SK-N-SH (cell line): ENCODE measurements around the gene RBM47. TPM values are rescaled to one million over a fixed set of nuclear protein-coding genes. Genes with fewer than 3 reads are reported as not detected.

Source experiments
- CTCF ChIA-PET: fragments of 300-600, 350-600 bp; formaldehyde crosslinking; extraction: SDS; loops from one replicate; lab custom pipeline; 2021; lab: Yijun Ruan, JAX
- POLR2A ChIA-PET: fragments of 350-600 bp; sonication (Branson Sonifier 250); formaldehyde crosslinking; extraction: SDS; loops from one replicate; lab custom pipeline; 2020; ENCODE audit warnings: antibody characterized with exemption, inconsistent platforms; lab: Yijun Ruan, JAX
- DNase-seq: peaks from one replicate; pipeline ENCODE4 v3.0.0; 2012
- H2AFZ ChIP-seq: fragments of 200-600 bp; sonication (generic); 2 replicates; pipeline ENCODE4 v1.8.1; 2016; ENCODE audit warnings: antibody characterized with exemption, mild to moderate bottlenecking, low read depth
- H3F3A ChIP-seq: fragments of 200-600 bp; sonication (generic); replicated peaks from 2 replicates; pipeline ENCODE3; 2016; ENCODE audit warnings: antibody characterized with exemption, mild to moderate bottlenecking; ENCODE audit not compliant: insufficient read depth
- H3K27ac ChIP-seq, 2 experiments: fragments of 200-500 bp in 1 of 2; fragments of 200-600 bp in 1 of 2; sonication (Bioruptor generic) in 1 of 2; sonication (generic), shearing (Covaris generic) in 1 of 2; 2 replicates each; pipeline versions ENCODE4 v1.5.1 to v1.6.1; 2014 to 2016; ENCODE audit warnings: low read depth in 2 of 2, inconsistent platforms in 1 of 2, low read length in 1 of 2, mild to moderate bottlenecking in 1 of 2, mixed read lengths in 1 of 2
- H3K27me3 ChIP-seq: fragments of 200-600 bp; sonication (generic), shearing (Covaris generic); 2 replicates; pipeline ENCODE4 v1.6.1; 2016; ENCODE audit warnings: mixed run types; ENCODE audit not compliant: insufficient read depth
- H3K36me3 ChIP-seq, 2 experiments: fragments of 200-500 bp in 1 of 2; fragments of 200-600 bp in 1 of 2; sonication (Bioruptor generic) in 1 of 2; sonication (generic) in 1 of 2; replicated peaks in 1 of 2; 2 replicates each; pipeline versions ENCODE3 to v1.5.1; 2014 to 2016; ENCODE audit warnings: low read length in 1 of 2, mild to moderate bottlenecking in 1 of 2; ENCODE audit not compliant: insufficient read depth in 2 of 2, control insufficient read depth in 1 of 2
- H3K4me1 ChIP-seq, 2 experiments: fragments of 200-500 bp in 1 of 2; fragments of 200-600 bp in 1 of 2; sonication (Bioruptor generic) in 1 of 2; sonication (generic), shearing (Covaris generic) in 1 of 2; 2 replicates each; pipeline versions ENCODE4 v1.5.1 to v1.6.1; 2014 to 2016; ENCODE audit warnings: low read depth in 1 of 2, low read length in 1 of 2, mixed run types in 1 of 2; ENCODE audit not compliant: insufficient read depth in 2 of 2, control insufficient read depth in 1 of 2
- H3K4me2 ChIP-seq: fragments of 200-600 bp; sonication (generic), shearing (Covaris generic); 2 replicates; pipeline ENCODE4 v1.6.1; 2017; ENCODE audit warnings: mixed run types
- H3K4me3 ChIP-seq, 2 experiments: fragments of 200-500 bp in 1 of 2; fragments of 200-600 bp in 1 of 2; sonication (Bioruptor generic) in 1 of 2; sonication (generic), shearing (Covaris generic) in 1 of 2; 2 replicates each; pipeline versions ENCODE4 v1.5.1 to v1.8.1; 2014 to 2016; ENCODE audit warnings: low read depth in 2 of 2, inconsistent platforms in 1 of 2, low read length in 1 of 2, mild to moderate bottlenecking in 1 of 2, mixed read lengths in 1 of 2, moderate library complexity in 1 of 2
- H3K79me2 ChIP-seq: fragments of 200-600 bp; sonication (generic); 2 replicates; pipeline ENCODE4 v1.8.1; 2017; ENCODE audit warnings: mild to moderate bottlenecking; ENCODE audit not compliant: insufficient read depth
- H3K9ac ChIP-seq: fragments of 200-600 bp; sonication (generic); 2 replicates; pipeline ENCODE4 v1.6.1; 2017; ENCODE audit warnings: mixed run types
- H3K9me2 ChIP-seq: fragments of 200-600 bp; sonication (generic); 2 replicates; pipeline ENCODE4 v1.6.1; 2017; ENCODE audit warnings: mixed run types
- H3K9me3 ChIP-seq: fragments of 200-600 bp; sonication (generic); 2 replicates; pipeline ENCODE4 v1.6.1; 2017; ENCODE audit warnings: mixed run types, mild to moderate bottlenecking, moderate library complexity
- H4K20me1 ChIP-seq: fragments of 200-600 bp; sonication (generic); 2 replicates; pipeline ENCODE4 v1.6.1; 2017; ENCODE audit warnings: mild to moderate bottlenecking, mixed run types; ENCODE audit not compliant: insufficient read depth
- EZH2phosphoT487 ChIP-seq: fragments of 200-600 bp; sonication (generic); IDR thresholded peaks from 2 replicates; pipeline ENCODE4 v1.6.1; 2017; ENCODE audit warnings: low read depth, mixed run types, mild to moderate bottlenecking, antibody characterized with exemption, moderate library complexity, borderline replicate concordance
- FOSL2 ChIP-seq: IDR thresholded peaks from 2 replicates; pipeline ENCODE4 v1.4.0; 2012; ENCODE audit warnings: low read depth, mild to moderate bottlenecking, moderate library complexity, borderline replicate concordance
- FOXJ3 ChIP-seq: sonication (generic); formaldehyde crosslinking; IDR thresholded peaks from 2 replicates; pipeline ENCODE4 v1.5.1; 2020; ENCODE audit warnings: mild to moderate bottlenecking, missing genetic modification reagents
- GABPA ChIP-seq: IDR thresholded peaks from 2 replicates; pipeline ENCODE4 v1.4.0; 2012; ENCODE audit warnings: low read depth, mild to moderate bottlenecking
- JUND ChIP-seq: IDR thresholded peaks from 2 replicates; pipeline ENCODE4 v1.4.0; 2012
- YY1 ChIP-seq: IDR thresholded peaks from 2 replicates; pipeline ENCODE4 v1.4.0; 2012; ENCODE audit warnings: low read depth, mild to moderate bottlenecking
- WGBS: methylation state at CpG from one replicate; pipeline ENCODE4 v1.1.6; 2017; ENCODE audit warnings: low lambda C conversion rate; 5-methylcytosine and 5-hydroxymethylcytosine counted together
- polyA plus RNA-seq, 3 experiments: library from polyadenylated mRNA; depleted of rRNA; stranded (reverse); fragments of >200 nt; gene quantifications; 2 replicates each; pipeline ENCODE4 v1.2.3, GENCODE V29; 2012
- TF ChIP-seq, protein P1 (sequence below): fragments of 150-350 bp; IDR thresholded peaks from 2 replicates; pipeline ENCODE4 v1.6.1; 2017; ENCODE audit warnings: antibody characterized with exemption, low read length, low read depth, borderline replicate concordance
- TF ChIP-seq, protein P2 (sequence below): IDR thresholded peaks from 2 replicates; pipeline ENCODE4 v1.4.0; 2012; ENCODE audit warnings: low read depth, borderline replicate concordance
- TF ChIP-seq, protein P3 (sequence below): fragments of 150-350 bp; IDR thresholded peaks from 2 replicates; pipeline ENCODE4 v1.6.1; 2016; ENCODE audit warnings: mild to moderate bottlenecking, low read depth, low read length
- TF ChIP-seq, protein P4 (sequence below): IDR thresholded peaks from 2 replicates; pipeline ENCODE4 v1.6.1; 2012; ENCODE audit warnings: mild to moderate bottlenecking, low read depth, low read length, moderate library complexity

RBM47 gene
- polyA plus RNA-seq, 1 of the 3 experiments (the other 2 are of a cell fraction), result 6.8 TPM

DNA sequence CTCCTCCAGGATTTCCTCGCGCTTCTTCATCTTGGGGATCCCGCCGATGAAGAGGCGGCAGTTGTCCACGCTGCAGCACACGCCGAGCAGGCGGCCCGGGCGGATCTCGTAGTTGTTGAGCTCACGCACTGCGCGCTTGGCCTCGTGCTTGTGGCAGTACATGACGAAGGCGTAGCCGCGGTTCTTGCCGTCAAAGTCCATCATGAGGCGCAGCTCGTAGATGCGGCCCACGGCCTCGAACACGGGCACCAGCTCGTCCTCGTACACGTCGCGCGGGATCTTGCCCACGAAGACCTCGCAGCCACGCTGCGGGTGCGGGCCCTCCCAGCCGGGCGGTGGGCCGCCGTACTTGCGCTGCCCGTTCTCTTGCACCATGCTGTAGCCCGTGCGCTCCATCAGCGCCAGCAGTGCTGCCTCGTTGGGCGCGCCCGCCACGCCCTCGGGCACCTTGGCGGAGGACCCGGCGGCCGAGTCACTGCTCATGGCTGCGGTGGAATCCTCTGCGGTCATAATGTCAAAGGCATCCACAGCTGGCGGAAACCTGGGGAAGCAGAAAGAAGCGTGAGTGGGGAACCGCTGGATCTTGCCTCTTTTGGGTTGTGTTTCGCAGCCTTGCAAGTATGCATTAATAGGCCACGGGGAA, 191.2 kb downstream of the RBM47 start:
- TF ChIP-seq JUND, result no peak
- no peak for TF ChIP-seq FOSL2
- TF ChIP-seq, protein P1, sequence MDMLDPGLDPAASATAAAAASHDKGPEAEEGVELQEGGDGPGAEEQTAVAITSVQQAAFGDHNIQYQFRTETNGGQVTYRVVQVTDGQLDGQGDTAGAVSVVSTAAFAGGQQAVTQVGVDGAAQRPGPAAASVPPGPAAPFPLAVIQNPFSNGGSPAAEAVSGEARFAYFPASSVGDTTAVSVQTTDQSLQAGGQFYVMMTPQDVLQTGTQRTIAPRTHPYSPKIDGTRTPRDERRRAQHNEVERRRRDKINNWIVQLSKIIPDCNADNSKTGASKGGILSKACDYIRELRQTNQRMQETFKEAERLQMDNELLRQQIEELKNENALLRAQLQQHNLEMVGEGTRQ, result no peak
- TF ChIP-seq, protein P2, sequence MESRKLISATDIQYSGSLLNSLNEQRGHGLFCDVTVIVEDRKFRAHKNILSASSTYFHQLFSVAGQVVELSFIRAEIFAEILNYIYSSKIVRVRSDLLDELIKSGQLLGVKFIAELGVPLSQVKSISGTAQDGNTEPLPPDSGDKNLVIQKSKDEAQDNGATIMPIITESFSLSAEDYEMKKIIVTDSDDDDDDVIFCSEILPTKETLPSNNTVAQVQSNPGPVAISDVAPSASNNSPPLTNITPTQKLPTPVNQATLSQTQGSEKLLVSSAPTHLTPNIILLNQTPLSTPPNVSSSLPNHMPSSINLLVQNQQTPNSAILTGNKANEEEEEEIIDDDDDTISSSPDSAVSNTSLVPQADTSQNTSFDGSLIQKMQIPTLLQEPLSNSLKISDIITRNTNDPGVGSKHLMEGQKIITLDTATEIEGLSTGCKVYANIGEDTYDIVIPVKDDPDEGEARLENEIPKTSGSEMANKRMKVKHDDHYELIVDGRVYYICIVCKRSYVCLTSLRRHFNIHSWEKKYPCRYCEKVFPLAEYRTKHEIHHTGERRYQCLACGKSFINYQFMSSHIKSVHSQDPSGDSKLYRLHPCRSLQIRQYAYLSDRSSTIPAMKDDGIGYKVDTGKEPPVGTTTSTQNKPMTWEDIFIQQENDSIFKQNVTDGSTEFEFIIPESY, result no peak
- no peak for TF ChIP-seq YY1
- no peak for TF ChIP-seq GABPA
- no peak for TF ChIP-seq EZH2phosphoT487
- TF ChIP-seq, protein P3, sequence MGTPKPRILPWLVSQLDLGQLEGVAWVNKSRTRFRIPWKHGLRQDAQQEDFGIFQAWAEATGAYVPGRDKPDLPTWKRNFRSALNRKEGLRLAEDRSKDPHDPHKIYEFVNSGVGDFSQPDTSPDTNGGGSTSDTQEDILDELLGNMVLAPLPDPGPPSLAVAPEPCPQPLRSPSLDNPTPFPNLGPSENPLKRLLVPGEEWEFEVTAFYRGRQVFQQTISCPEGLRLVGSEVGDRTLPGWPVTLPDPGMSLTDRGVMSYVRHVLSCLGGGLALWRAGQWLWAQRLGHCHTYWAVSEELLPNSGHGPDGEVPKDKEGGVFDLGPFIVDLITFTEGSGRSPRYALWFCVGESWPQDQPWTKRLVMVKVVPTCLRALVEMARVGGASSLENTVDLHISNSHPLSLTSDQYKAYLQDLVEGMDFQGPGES, result no peak
- TF ChIP-seq, protein P4, sequence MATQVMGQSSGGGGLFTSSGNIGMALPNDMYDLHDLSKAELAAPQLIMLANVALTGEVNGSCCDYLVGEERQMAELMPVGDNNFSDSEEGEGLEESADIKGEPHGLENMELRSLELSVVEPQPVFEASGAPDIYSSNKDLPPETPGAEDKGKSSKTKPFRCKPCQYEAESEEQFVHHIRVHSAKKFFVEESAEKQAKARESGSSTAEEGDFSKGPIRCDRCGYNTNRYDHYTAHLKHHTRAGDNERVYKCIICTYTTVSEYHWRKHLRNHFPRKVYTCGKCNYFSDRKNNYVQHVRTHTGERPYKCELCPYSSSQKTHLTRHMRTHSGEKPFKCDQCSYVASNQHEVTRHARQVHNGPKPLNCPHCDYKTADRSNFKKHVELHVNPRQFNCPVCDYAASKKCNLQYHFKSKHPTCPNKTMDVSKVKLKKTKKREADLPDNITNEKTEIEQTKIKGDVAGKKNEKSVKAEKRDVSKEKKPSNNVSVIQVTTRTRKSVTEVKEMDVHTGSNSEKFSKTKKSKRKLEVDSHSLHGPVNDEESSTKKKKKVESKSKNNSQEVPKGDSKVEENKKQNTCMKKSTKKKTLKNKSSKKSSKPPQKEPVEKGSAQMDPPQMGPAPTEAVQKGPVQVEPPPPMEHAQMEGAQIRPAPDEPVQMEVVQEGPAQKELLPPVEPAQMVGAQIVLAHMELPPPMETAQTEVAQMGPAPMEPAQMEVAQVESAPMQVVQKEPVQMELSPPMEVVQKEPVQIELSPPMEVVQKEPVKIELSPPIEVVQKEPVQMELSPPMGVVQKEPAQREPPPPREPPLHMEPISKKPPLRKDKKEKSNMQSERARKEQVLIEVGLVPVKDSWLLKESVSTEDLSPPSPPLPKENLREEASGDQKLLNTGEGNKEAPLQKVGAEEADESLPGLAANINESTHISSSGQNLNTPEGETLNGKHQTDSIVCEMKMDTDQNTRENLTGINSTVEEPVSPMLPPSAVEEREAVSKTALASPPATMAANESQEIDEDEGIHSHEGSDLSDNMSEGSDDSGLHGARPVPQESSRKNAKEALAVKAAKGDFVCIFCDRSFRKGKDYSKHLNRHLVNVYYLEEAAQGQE, result no peak
- no peak for TF ChIP-seq FOXJ3
- H2AFZ ChIP-seq, result no peak overlapping the region
- H3K4me3 ChIP-seq, result no peak overlapping the region
- no peaks in the 10 kb centered on the region for H3K9me3 ChIP-seq
- no peaks in the 10 kb centered on the region for H3K9me2 ChIP-seq
- no peaks in the 10 kb centered on the region for H3K36me3 ChIP-seq
- H3K27me3 ChIP-seq, result no peaks in the 10 kb centered on the region
- DNase-seq, result no peak
- no peak overlapping the region for H3K27ac ChIP-seq
- 97% methylated on average over 55 of the region's 64 CpGs for WGBS
- POLR2A ChIA-PET, result no interaction called here
- no peaks in the 10 kb centered on the region for H3K4me1 ChIP-seq
- H3K4me2 ChIP-seq, result no peak overlapping the region
- no peaks in the 10 kb centered on the region for H3K79me2 ChIP-seq
- no peaks in the 10 kb centered on the region for H4K20me1 ChIP-seq
- H3K9ac ChIP-seq, result no peak overlapping the region
- H3F3A ChIP-seq, result no peaks in the 10 kb centered on the region
- CTCF ChIA-PET, result no interaction called here
